ENCODE data around the gene USP6NL.

The USP6NL gene

GRCh38 chr10:11480687-11481086 is 130.8 kb downstream of the USP6NL start:
- TF ChIP-seq, protein P1, sequence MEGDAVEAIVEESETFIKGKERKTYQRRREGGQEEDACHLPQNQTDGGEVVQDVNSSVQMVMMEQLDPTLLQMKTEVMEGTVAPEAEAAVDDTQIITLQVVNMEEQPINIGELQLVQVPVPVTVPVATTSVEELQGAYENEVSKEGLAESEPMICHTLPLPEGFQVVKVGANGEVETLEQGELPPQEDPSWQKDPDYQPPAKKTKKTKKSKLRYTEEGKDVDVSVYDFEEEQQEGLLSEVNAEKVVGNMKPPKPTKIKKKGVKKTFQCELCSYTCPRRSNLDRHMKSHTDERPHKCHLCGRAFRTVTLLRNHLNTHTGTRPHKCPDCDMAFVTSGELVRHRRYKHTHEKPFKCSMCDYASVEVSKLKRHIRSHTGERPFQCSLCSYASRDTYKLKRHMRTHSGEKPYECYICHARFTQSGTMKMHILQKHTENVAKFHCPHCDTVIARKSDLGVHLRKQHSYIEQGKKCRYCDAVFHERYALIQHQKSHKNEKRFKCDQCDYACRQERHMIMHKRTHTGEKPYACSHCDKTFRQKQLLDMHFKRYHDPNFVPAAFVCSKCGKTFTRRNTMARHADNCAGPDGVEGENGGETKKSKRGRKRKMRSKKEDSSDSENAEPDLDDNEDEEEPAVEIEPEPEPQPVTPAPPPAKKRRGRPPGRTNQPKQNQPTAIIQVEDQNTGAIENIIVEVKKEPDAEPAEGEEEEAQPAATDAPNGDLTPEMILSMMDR (IDR thresholded peaks at IDR 0.05; ENCODE audit: control extremely low read depth, extremely low read depth, low read depth, missing control alignments), result no peak
- DNase-seq (ENCODE audit: extremely low spot score), result no peak
- ChIA-PET CTCF (no interaction called here), POLR2A (no interaction called here)

GRCh38 chr10:11479300-11479699 is 132.2 kb downstream of the USP6NL start:
- POLR2A ChIA-PET, result no interaction called here
- CTCF ChIA-PET, result interaction anchor here (1.9 kb wide), 1 partner anchor 18 kb away, joined by 4 read pairs; no protein-coding TSS in a partner anchor
- no peak for DNase-seq (ENCODE audit: extremely low spot score)
- TF ChIP-seq, protein P1 (IDR thresholded peaks at IDR 0.05; ENCODE audit: control extremely low read depth, extremely low read depth, low read depth, missing control alignments), result no peak

- ChIA-PET POLR2A (no interaction called here), CTCF (interaction anchor here (1.9 kb wide), 1 partner anchor 18 kb away, joined by 4 read pairs; no protein-coding TSS in a partner anchor)
- TF ChIP-seq, protein P1 (IDR thresholded peaks at IDR 0.05; ENCODE audit: control extremely low read depth, extremely low read depth, low read depth, missing control alignments), result no peak
- no peak for DNase-seq (ENCODE audit: extremely low spot score)
Measured at GRCh38 chr10:11478807-11479206, 132.6 kb downstream of the USP6NL start.

- POLR2A ChIA-PET, result no interaction called here
- DNase-seq (ENCODE audit: extremely low spot score), result no peak
- TF ChIP-seq, protein P1 (IDR thresholded peaks at IDR 0.05; ENCODE audit: control extremely low read depth, extremely low read depth, low read depth, missing control alignments), result no peak
- CTCF ChIA-PET, result no interaction called here
Measured at GRCh38 chr10:11475831-11476434, 135.5 kb downstream of the USP6NL start.

GRCh38 chr10:11473128-11473760 is 138.2 kb downstream of the USP6NL start:
- ChIA-PET POLR2A (interaction anchor here (0.5 kb wide), 1 partner anchor 12 kb away, joined by 3 read pairs; no protein-coding TSS in a partner anchor), CTCF (interaction anchor here (1.0 to 1.5 kb wide), 2 partner anchors 25 to 49 kb away, joined by 4 read pairs; no protein-coding TSS in a partner anchor)
- no peak for DNase-seq (ENCODE audit: extremely low spot score)
- TF ChIP-seq, protein P1 (IDR thresholded peaks at IDR 0.05; ENCODE audit: control extremely low read depth, extremely low read depth, low read depth, missing control alignments), result no peak

DNA sequence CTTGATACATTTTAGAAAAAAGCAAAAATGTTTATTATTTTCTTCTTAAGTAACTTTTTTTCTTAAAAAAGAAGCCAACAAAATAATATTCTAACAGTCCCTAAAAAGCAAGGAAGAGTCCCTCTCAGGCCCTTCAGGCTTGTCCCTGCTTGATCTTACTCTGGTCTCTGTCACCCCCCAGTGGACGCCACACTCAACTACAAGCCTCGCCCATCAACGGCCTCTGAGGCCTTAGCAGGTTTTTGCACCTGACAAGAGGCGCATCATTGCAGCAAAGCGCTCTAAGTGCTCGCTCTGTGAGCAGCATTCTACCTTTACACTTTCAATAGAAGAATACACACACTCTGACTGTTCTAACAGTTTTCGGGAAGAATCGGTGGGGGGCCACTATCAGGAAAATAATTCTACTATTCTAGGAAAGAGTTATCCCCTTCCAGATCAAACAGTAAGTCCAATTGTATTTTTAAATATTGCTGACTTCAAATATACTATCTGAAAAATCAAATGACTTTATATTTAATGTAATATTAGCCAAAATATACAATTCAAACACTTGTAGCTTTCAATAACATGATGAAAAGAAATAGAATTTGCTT is 139.2 kb downstream of the USP6NL start:
- ChIA-PET POLR2A (no interaction called here), CTCF (interaction anchor here (1.0 to 1.5 kb wide), 2 partner anchors 24 to 48 kb away, joined by 4 read pairs; no protein-coding TSS in a partner anchor)
- TF ChIP-seq, protein P1 (IDR thresholded peaks at IDR 0.05; ENCODE audit: control extremely low read depth, extremely low read depth, low read depth, missing control alignments), result peak; percentile 89
- peak; percentile 73 for DNase-seq (ENCODE audit: extremely low spot score)

All from GM10248 (cell line).